Stimulated activated CD4-positive, alpha-beta T cell treated with anti-CD3 and anti-CD28 coated beads, Interleukin-15, amount 100 ng/mL, for 48 hours (primary cell): ENCODE measurements around the gene CSNK1G1.
"Not testable (repeated sequence)": the region's sequence is repeated elsewhere in the genome, so short reads cannot be mapped to it uniquely, and the experiment has no call there.

Source experiments
- DNase-seq, 2 donors: peaks; one replicate each; pipeline ENCODE4 v3.0.0-alpha.2; 2020; ENCODE audit warnings: low read depth in 2 of 2

The CSNK1G1 gene

DNA sequence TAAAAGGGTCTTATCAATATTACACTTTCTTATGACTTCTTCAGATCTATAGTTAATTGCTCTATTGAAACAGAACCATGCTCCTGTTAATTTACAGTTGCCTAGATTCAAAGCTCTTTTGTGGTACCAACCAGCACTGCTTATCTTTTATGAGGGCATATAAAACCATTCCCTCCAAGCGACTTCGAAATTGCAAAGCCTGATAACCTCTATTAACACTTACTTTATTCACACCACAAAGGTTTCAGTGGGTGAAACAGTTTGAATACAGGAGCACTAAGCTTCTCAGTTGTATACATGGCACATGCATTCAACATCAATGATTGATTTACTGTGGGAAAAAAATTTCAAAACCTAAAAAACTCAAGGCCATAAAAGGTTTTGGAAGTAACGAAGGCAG lies 118.3 kb downstream of the CSNK1G1 start:
- no peak for DNase-seq

DNA sequence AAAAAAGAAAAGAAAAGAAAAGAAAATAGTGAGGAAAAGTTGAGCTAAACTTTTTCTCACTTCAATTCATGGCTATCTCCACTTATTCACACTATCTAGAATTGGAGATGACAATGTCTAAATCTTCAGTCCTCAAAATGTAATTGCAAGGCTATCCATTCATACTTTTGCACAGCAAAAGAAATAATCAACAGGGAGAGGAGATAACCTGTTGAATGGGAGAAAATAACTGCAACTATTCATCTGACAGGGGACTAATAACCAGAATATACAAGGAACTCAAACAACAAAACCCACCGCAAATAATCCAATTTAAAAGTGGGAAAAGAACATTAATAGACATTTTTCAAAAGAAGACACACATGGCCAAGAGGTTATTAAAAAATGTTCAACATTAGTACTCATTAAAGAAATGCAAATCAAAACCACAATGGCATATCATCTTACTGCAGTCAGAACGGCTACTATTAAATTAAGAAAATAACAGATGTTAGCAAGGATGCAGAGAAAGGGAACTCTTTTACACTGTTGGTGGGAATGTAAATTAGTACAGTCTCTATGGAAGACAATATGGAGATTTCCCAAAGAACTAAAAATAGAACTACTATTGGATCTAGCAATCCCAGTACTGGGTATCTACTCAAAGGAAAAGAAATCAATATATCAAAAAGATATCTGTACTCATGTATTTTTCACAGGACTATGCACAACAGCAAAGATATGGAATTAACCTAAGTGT lies 119.6 kb downstream of the CSNK1G1 start:
- no peak for DNase-seq

DNA sequence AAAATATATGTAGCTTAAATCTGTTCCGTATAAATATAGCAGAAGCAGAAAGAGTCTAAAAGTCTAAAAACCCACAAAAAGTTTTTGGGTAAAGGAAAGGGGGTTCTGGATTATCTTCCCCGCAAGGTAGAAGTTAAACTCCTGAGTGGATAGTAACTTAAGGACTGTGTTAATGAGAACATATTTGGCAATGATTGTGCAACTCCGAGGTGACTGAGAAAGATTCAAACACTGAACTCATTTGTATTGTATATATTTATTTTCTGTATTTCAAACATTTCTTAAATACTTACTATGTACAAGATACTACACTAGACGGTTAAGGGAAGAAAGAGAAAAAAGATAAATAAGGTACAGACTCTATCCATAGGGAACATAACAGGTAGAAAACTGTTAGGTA lies 120.4 kb downstream of the CSNK1G1 start:
- no peak for DNase-seq

DNA sequence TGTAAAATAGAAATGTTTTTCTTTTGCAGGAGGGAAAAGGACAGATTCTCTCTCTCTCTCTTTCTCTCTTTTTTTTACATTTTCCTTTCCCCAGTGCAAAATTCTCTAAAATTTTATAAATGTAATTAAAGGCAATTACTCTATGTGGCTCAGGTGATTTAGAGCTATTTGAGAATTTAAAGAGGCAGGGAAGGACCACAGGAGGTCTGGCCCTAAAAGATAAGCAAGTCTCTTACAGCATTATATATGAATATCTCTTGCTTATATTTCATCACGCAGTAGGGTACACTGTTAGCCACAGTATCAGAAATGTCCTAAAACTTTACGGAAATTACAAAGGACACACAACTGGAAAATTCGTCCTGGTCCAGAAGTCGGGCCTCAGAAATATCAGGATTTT lies 122.7 kb downstream of the CSNK1G1 start:
- DNase-seq: no peak

DNA sequence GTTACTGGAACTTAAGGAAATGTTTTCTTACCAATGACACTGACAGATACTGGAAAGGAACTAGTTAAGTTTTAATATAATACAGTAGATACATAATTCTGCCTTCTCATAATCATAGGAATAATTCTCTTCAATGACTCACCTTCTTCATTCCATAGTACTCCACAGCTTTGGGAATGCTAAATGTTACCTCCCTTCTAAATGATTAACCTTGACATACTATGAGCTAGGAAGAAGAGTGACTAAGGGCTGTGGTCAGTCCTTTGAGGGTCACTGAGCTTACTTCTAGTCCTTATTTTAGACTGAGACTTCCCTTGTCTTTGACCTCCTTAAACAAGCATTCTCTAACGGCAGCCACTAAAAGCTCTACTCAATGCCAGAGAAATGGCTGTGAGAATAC lies 123.6 kb downstream of the CSNK1G1 start:
- DNase-seq: no peak

DNA sequence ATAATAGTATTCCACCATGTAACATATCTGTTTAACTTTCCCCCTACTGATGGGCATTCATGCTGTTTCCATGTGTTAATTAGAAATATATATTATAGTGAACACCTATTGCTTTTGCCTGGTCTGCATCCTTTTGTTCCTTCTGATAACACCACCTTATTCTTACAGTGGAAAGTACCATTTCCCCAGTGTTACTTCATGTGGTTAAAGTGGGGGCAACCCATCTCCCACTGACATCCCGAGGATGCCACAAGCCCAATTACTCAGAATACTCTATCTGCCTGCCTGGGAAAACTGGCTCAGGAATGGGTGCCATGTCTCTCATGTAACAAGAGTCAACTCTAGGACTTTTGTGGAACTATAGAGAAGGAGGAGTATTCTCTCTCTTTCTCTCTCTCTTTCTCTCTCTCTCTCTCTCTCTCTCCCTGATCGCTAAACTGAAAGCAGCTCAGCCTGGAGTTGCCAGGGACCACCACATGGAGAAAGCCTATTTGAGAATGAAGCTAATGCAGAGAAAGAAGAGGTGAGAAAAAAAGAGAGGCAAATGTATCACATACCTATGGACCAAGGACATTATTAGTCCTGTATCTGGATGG lies 126.7 kb downstream of the CSNK1G1 start:
- DNase-seq: no peak

DNA sequence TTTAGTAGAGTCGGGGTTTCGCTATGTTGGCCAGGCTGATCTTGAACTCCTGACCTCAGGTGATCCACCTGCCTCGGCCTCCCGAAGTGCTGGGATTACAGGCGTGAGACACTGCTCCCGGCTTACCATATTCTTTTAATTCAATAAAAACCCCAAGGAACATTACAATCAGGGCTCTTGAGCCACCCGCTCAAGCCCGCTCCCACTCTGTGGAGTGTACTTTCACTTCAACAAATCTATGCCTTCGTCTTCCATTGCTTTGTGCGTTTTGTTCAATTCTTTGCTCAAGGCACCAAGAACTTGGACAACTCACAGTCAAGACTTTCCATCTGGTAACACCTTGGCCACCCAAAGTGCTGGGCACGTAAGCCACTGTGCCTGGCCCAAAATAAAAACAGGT lies 130.2 kb downstream of the CSNK1G1 start:
- DNase-seq: no peak

DNA sequence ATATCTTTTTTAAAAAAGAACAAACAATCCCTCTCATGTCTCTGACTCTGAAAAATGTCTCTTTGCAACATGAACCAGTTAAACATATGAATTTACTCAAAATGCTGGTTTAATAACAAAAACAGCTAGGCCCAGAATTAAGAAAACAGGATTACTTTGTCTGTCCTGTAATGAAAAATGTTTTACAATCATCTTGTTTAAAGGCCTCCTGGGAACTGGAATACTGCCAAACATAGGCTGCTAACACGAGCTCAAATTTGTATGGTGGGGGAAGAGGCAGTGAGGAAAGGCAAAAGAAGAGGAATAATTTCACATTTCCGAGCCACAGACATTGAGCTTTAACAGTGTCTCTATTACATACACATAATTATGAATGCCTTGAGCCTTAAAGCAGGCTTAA lies 131.5 kb downstream of the CSNK1G1 start:
- no peak for DNase-seq

DNA sequence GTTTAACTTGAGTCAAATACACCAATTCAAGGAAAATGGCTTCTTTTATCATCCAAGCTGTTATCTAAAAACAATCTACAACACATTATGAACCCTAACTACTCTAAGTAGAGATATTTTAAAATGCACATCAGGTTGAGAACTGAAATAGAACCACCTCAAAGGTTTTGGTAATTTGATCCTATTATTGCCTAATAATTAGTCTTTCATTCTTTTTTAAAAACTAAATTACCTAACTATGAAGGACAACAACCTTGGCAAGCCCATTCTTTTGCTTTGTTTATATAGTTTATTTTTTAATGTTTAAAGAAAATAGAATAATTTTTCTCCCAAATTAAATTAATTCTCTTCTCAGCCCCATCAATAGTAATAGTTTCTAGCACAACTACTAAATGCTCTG lies 132.1 kb downstream of the CSNK1G1 start:
- no peak for DNase-seq

DNA sequence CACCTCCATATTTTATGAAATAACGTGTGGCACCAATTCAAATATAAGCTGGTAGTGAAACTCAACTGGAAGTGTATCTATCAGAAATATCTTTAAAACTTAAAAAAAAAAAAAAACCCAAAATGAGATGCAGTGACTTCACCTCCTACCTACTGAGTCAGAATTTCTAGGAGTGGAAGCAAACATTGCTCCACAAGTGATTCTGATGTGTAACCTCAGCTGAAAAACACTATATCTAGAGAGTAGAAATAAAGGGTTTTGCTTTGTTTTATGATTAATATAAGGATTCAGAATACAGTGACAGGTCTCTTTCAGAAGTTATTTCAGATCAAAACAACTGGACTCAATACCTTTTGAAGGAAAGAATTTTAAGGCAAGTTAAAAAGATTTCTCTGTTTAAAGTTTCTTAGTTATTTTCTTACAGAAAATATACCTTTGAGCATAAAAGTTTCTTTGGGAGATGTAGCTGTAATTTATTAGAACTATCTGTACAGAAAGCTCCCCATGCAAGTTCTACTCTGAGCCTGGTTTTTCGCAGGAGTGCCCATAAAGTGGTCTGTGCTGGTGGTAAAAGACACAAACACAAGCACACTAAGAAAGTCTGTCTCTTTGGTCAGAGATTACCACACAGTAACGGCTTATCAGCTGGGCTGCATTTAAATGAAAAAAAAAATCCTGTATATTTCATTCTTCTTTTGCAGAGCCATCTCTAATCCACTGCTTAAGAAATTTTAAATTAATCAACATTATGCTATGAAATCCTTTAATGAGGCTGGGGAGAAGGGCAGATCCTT lies 133.2 kb downstream of the CSNK1G1 start:
- no peak for DNase-seq

DNA sequence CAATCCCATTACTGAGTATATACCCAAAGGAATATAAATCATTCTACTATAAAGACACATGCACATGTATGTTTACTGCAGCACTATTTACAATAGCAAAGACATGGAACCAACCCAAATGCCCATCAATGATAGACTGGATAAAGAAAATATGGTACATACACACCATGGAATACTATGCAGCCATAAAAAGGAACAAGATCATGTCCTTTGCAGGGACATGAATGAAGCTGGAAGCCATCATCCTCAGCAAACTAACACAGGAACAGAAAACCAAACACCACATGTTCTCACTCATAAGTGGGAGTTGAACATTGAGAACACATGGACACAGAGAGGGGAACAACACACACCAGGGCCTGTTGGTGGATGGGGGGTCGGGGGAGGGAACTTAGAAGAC lies 134.1 kb downstream of the CSNK1G1 start:
- not testable (repeated sequence) for DNase-seq

DNA sequence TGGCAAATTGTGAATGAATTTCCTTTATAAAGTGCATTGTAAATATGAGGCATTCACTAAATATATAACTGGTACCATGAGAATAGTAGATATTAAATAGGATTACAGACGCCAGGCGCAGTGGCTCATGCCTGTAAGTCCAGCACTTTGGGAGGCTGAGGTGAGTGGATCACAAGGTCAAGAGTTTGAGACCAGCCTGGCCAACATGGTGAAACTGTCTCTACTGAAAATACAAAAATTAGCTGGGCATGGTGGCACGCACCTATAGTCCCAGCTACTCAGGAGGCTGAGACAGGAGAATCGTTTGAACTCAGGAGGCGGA lies 138.6 kb downstream of the CSNK1G1 start:
- DNase-seq: not testable (repeated sequence)

DNA sequence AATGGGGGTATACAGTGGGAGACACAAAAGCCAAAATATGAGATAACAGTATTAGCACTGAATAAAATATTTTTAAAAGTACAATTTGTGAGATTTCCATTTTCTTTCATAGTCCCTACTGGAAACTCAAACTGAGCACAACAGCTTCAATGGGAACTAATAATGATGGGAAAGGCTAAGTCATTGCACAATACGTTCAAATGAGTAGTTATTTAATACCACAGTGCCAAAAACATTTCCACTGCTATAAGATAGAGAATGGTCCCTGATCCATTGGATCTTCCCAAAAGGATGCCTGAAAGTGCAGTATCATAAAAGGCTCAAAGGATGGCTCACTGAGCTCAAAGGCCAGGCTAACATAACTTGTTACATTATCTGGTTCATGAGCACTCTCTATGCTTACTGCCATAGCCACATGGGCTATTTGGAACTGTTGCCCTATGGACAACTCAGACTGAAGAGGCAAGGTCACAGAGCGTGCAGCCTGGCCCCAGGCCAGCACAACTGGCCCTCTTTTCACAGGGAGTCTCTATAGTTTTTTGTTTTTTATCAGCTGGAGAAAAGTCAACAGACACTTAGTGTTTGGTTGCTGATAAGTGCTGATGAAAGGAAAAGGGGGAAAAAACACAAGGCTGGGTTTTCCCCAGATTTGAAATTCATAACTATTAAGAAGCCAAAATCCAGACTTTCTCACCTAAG lies 139.1 kb downstream of the CSNK1G1 start:
- no peak for DNase-seq

DNA sequence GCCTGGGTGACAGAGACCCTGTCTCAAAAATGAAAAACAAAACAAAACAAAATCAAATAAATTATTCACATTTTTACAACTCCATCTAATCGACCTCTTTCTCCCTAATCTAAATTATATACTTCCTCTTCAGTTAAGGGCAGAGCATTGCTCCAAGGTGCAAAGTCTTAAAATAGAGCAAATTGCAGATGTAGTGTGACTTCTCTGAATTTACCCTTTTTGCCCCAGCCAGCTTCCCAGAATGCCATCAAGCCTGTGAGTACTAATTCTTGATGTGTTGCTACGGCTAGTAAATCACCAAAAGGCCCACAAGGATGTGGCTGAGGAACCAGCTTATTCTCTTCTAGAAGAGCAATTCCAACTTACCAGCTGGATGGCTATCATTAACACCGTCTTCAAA lies 139.8 kb downstream of the CSNK1G1 start:
- no peak for DNase-seq

DNA sequence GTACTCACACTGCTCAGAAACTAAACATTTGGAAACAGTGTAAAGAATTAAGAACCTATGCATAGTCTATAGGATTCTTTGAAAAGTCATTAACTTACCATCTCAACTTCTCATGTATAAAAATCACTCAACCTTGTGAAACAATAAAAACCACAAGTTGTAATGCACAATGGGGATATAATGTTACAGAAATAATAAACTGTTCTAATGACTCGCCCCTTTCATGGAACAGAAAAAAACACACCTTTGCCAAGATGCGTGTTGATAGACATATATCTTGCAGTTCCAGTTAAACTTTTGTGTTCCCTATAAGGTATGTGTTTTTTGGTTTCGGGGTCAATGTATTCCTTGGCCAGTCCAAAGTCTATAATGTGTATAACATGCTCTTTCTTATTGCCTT lies 142.3 kb downstream of the CSNK1G1 start:
- DNase-seq: no peak

DNA sequence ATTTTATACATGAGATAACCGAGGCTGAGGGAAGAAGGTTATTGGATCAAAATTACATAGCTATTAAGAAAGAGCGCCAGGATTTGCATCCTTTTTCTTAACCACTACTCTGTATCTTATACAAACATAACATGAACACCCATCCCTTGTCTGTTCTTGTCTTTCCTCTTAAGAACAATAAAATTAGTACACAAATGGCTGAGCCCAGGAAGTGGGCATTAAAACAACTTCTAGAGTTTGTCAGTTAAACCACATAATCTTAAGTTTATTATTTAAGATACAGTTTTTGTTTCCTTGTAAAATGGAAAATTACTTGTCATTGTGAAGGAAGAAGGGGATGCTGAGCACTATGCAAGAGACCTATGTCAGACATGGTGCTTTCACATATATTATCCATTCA lies 144.3 kb downstream of the CSNK1G1 start:
- no peak for DNase-seq

DNA sequence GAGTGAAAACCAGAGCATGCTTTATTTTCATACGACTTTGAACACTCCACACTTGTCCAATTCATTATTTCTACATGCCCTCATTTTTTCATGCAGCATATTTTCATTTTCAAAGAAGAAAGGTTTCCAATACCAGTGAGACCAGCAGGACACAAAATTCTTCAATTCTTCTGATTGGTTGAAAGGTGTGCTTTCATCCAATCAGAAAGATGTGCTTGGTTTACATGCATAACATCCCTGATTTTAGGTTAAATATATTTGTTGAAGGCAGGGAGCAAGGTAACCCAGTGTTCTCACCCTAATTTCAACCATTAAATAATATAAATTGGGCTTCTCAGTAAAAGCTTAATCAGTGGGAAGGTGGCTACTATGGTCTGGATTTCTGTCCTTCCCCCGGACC lies 145.6 kb downstream of the CSNK1G1 start:
- no peak for DNase-seq

DNA sequence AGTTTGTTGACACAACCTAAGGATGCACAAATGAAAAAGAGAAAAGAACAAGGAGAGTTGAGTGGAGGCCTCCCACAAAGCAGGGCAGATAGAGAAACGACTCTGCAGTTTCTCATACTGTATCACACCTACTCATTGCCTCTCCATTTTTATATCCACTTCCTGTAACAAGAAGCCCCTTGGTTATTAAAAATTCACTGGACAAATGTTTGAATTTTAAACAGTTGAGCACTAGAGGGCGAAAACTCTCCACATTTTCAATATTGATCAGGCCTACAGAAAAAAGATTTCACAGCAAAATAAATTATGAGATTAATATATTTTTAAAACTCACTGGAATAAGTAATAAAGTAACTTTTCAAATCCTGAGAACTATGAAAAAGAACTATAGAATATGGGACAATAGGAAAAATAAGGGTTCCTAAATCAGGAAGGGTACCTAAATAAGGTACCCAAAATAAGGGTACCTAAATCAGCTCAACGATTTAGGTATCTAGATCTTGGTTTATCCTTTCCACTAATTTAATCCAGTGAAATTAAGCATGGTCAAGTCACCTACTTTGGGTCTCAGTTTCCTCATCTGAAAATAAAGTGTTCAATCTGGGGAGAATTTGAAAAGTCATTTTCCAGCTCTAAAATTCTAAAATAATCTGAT lies 146.2 kb downstream of the CSNK1G1 start:
- DNase-seq: no peak

DNA sequence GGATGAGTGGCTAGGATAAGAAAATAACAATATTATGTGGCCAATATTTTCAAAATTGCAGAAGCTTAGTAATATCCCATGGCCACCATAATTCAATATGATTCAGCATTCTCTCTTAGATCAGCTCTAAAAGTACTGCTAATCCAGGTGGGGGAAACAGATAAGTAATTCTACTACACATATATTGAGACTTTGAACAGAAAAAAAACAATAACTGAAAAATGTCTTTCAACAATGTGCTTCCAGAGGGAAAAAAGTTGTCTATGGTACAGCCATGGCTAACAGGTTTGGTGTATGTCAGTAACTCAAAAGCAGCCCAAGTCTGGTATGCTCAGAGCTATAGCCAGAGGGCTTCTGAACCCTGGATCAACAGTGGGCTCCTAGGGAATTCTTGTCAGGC lies 150.8 kb downstream of the CSNK1G1 start:
- no peak for DNase-seq

DNA sequence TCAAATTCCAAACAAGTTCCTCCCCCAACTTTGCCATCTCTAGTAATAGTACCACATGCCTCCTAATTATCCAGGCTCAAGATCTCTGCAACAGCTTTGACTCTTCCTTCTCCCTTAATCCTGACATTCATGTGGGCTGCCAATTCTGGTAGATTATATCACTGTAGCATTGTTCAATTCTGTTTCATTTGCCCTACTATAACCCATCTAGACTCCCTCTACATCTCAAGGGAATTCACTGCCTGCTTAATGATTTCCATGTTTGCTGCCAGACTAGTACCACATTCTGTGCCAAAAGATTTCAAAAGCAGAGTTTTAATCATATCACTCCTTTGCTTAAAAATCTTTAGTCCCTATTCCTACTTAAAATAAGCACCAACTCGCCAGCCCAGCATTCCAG lies 158.5 kb downstream of the CSNK1G1 start:
- DNase-seq: no peak

DNA sequence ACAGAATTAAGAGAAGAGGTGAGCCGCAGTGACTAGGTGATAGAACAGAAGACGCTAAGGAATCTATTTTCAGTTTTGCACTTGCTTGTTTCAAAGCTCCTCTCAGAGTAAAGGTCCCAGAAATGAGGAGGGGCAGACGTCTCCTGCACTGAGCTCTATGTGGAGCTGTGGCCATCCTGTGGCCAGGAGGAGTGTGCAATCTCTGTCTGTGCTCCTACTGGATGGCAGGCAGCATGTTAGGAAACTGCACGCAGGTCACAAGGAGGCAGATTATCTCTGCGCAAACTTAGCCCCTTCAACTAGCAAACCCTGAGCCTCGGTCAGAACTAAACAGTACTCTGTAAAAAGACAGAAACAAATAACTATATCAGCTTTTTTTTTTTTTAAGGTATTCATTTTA lies 162.0 kb downstream of the CSNK1G1 start:
- no peak for DNase-seq
